ENCODE data around the gene CNOT11.

CNOT11 gene

DNA sequence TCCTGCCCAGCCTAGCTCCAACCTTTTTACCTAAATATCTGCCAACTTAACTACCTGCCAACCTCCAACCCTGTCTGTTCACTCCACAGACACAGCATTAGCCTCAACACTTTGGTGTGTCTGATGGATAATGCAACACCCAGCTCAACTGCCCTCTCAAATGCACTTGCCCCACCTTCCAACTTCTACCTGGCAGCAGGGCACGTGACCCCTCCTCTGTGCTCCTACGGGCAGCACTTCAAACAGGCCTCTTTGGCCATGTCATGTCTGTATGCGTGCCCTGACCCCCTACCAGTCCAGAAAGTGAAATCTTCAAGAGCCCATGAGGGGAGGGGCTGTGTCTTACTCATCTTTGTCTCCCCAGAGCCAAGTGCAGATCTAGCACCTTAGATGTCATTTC lies 30.3 kb downstream of the CNOT11 start:
- DNase-seq: no peak

DNA sequence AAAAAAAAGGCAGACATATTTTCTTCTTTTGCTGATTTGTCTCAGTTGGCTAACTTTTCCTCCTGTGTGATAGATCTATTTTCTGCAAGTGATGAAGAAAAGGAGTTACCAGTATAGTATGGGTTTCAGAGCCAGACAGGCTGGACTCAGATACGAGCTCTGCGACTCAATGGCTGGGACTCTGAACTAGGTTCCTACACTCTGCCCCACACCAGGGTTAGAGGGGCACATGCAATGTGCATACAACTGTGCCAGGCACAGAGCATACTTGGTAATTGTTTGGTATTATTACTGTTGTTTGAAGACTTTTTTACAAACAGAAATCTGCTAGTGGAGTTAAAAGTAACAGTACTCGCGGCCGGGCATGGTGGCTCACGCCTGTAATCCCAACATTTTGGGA lies 34.0 kb downstream of the CNOT11 start:
- no peak for DNase-seq

DNA sequence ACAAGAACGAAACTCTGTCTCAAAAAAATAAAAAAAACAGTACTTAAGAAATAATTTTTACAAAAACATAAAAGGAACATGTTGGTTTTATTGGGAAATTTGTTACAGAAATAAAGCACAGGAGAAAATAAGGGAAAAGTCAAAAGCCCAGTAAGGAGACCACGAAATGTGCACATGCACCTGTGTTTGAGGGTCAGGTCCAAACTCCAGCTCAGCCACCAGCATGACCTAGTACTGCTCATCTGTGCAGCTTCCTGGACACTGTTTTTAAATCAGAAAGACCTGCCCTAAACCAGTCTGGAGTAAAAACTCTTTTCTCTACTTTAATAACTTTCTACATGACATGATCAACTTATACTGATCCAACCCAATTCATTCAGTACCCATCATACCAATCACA lies 34.6 kb downstream of the CNOT11 start:
- no peak for DNase-seq

DNA sequence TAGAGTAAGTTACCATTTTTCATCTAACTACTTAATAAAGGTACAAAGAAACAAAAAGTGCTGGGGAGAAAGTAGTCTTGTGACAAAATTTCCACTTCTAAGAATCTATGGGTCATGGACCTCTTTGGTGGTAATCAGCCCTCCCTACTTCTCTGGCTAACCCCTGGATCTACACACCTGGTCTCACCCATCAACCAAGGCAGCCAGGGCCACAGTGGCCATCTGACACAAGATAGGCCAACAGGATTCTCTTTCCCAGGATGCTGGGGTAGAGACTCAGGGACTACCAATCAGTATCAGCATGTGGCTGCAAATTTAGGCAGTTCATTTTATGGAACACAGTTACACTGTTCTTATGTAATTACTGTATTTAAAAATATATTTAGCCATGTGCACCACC lies 38.0 kb downstream of the CNOT11 start:
- DNase-seq: no peak

DNA sequence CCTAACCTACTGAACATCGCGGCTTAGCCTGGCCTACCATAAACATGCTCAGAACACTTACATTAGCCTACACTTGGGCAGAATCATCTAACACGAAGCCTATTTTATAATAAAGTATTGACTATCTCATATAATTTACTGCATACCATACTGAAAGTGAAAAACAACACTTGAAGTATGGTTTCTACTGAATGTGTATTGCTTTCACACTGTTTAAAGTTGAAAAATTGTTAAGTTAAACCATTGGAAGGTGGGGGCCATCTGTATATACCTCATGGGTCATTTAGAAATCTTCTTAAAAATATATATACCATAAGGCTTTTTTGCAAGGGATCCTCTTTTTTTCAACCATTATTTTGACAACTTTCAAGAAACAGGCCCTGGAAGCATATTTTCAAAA lies 39.3 kb downstream of the CNOT11 start:
- no peak for DNase-seq

DNA sequence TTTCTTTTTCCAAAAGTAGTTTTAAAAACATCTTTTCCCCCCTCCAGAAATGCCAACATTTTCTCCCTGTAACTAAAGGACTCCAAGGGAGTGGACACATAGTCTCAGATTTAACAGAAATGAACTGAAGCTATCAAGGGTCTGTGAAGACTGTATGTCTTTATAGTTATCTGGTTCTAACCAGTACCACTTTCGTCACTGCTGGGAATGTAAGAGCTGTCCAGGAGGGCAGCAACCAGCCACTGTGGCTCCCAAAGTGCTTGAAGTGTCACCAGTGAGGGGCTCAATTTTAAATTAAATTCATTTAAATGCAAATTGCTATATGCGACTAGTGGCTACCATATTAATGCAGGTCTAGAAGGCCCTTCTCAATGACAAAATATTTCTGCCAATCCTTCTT lies 40.9 kb downstream of the CNOT11 start:
- DNase-seq: no peak

DNA sequence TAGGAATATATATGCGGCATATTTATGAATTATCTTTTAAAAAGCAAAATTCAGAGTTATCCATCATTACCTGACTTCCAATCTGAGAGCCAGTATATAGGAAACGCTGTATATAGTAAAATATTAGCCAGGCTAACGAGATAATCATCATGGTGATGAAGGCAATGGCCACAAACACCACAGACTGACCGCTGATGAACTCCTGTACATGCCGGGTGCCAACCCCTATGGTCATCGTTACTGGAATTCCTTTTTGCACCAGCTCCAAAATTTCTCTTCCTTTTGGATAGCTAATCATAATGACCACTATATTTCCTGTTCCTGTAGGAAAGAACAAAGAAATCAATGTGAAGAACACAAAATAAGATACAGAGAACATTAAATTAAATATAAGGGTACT lies 42.2 kb downstream of the CNOT11 start:
- DNase-seq: no peak

DNA sequence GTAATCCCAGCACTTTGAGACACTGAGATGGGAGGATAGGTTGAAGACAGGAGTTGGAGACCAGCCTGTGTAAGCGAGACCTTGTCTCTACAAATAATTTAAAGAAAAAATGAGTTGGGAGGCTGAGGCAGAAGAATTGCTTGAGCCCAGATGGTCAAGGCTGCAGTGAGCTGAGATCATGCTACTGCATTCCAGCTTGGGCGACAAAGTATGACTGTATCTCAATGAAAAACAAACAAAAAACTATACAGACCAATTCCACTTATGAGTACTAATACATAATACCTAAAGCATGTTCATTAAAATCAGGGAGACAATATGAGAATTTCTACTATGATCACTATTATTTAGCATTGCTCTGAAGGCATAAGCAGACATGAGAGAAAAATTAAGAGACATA lies 43.2 kb downstream of the CNOT11 start:
- no peak for DNase-seq

DNA sequence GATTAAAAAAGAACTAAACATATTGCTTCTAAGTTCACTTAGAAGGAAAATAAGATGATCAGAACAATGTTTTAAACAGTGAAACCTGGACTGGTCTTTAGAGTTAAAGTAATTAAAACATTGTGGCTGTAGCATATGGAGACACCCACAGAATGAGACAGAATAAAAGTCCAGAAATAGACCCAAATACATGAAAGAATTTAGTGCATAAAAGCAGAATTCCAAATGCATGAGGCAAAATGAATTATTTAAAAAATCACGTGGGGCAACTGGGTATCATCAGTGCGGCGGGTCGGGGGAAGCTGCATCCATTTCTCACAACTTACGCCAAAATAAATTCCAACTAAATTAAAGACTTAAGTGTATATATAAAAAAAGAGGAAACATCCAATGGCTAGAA lies 43.7 kb downstream of the CNOT11 start:
- DNase-seq: no peak

DNA sequence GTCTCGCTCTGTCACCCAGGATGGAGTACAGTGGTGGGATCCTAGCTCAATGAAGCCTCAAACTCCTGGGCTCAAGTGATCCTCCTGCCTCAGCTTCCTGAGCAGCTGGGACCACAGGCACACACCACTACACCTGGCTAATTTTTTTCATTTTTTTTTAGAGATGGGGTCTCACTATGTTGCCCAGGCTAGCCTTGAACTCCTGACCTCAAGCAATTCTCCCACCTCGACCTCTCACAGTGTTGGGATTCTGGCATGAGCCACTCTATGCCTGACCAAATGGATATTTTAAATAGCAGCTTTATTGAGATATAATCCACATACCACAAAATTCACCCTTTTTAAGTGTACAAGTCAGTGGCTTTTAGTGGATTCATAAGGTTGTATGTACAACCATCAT lies 44.7 kb downstream of the CNOT11 start:
- DNase-seq: no peak

DNA sequence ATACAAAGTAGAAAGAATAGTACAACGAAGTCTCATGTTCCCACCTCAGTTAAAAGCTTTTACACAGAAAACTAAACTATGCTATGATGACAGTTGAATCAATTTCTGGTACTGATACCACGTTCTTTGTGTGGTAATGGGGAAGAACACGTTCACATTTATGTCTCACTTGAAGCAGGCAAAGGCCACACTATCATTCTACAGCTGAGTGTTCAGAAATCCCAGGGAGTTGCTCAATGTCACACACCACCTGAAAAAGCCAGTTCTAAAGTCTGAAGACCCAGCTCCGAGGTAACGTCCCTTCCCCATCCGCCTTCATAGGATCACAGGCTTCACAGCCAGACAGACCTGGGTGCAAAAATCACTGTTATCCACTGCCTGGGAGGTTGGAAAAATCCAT lies 46.9 kb downstream of the CNOT11 start:
- no peak for DNase-seq

DNA sequence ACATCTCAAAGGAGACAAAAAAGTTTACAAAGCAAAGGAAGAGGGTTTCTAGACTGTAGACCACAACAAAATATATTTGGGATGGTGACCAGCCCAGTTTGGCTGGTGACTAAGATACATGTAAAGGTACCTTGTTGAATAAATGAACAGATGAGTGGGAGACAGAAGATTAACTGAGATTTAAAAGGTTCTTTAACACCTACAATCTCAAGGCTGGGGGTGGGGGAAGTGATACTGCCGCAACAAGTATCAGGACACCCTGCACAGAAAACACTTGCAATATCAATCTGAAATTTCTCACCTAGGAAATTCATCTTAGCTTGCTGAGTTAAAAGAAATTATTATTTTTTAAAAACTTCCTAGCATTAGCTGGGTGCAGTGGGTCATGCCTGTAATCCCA lies 47.5 kb downstream of the CNOT11 start:
- no peak for DNase-seq

DNA sequence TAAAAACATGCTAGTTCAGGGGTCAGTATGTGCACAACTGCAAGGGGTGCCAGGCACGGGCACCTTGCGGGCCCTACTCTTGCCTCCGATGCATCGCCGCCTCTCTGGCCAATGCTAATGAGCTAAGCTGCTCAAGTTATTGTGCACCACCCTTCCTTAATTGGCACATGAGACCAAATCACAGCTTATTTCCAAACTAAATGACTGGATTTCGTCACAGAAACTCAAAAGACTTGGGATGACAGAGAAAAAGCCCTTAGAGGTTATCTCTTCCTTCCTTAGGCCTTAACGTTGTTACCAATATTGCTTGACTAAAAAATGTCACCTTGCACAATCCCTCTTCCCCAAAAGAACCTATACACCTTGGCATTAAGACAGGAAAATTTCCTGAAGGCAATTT lies 48.1 kb downstream of the CNOT11 start:
- no peak for DNase-seq

DNA sequence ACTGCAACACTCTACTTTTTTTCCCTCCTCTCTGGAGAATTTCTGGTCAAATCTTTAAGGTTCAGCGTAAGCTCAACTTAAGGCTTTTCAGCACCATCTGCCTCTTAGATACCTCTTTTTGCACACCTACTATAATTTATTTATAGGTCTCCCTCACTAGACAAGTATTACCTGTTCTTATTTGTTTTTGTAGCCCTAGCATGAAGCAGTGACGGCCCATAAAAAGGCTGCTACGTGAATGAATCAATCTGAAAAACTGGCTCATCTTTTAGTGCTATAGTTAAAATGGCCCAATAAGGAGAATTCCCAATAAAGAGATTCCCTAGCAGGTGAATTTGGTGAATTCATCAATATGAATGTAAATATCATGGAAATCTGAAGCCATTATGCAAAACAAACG lies 49.3 kb downstream of the CNOT11 start:
- no peak for DNase-seq

DNA sequence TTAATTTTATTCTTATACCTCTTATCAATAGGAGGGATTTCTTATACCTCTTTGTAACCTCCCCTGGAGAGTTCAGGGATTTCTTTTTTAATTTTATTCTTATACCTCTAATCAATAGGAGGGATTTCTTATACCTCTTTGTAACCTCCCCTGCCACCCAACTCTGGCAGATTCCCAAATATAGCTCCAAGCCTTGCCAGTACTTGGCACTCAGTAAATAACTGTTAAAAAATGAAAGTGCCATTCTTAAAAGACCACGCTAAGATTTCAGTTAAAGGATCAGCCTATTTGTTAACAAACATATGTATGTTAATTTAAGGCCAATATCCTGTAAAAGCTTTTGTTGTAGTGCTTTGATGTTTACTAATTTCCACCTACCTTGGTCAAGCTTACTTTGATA lies 51.0 kb downstream of the CNOT11 start:
- DNase-seq: no peak

DNA sequence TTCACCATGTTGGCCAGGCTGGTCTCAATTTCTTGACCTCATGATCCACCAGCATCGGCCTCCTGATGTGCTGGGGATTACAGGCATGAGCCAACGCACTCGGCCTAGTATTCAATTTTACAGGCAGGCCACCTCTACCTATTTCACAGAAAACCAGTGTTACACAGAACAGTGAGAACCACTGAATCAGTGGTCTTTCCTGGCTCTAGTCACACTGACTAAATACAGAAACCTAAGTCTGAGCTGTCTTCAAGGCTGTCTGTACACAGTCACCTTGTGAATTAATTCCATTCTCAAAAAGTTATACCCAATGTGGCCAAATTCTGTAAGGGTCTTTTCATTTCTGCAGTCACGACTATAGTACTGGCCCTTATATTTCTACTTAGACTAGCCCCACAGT lies 52.3 kb downstream of the CNOT11 start:
- no peak for DNase-seq

DNA sequence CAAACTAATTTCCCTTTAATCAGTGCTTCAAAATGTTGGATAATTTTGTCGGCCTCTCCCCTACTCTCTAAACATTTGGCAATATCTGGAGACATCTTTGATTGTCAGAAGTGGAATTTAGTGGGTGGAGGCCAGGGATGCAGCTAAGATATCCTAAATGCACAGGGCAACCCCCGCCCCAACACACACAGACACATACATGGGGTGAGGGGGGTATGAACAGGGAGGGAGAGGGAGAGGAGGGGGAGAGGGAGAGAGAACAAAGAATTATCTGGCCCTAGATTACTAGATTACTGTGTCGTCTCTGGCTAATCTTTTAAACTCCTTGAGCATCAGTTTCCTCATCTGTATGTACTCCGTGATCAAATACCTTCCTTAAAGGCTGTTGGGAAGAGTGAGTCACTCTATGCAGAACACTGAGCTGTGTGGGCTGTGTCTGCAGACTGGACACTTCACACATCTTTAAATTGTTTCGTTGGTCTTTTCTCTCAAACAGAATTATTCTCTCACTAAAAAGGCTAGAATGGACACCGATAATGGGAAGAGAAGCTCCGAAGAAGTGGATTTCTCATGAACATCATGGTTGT lies 52.9 kb downstream of the CNOT11 start:
- DNase-seq: no peak

DNA sequence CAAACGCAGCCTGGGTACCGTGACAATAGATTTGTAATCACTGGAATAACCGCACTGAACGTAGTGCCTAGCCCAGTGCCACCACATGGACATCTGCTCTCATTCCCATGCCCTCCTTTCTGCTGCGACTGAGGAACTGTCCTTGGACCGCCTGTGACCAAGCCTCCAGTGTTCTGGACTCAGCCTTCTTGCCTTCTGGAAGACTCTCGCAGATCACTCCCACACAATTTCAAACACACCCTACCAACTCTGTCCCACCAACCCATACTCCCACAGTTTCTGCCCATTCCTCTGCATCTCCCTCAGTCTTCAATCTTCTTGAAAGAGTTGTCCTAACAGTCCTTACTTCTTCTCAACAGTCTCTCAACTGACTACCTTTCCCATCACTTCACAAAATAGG lies 53.7 kb downstream of the CNOT11 start:
- DNase-seq: no peak

DNA sequence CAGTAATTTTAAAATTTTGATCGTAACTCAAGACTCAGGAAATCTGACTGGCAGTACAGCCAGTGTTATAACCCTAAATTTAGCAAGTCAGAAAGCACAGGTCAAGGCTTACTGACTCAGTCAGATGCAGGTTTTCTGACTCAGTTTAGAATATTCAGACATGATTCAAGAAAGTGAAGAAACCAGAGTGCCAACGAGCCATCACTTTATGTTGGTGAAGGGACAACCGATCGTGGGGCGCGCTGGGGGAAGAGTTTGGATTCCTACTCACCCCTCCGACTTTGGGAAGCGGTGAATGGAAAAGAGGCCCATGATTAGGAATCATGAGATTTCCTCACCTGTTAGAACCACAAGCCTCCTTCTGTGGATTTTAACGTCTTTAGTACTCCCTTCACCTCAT lies 54.8 kb downstream of the CNOT11 start:
- no peak for DNase-seq

DNA sequence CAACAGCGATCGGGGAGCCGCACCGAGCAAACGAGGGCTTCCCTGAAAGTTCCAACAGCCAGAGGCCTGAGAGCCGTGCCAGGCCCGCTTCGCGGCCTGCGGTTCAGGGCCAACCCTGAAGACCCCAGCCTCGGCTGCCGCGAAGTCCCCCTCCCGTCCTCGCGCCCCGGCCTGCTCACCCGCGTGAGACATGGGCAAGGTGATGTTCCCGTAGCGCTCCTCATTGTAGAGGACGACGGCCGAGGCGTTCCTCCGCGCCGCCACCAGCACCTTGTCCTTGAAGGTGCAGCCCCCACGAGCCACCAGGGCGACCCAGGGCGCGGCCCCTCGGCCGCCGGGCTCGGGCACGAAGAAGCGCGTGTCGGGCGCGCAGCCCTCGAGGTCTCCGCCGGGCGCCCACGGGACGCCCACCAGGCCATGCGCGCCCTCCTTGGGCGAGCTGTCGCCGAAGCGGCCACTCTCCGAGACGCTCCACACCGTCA lies 55.3 kb downstream of the CNOT11 start:
- no peak for DNase-seq

DNA sequence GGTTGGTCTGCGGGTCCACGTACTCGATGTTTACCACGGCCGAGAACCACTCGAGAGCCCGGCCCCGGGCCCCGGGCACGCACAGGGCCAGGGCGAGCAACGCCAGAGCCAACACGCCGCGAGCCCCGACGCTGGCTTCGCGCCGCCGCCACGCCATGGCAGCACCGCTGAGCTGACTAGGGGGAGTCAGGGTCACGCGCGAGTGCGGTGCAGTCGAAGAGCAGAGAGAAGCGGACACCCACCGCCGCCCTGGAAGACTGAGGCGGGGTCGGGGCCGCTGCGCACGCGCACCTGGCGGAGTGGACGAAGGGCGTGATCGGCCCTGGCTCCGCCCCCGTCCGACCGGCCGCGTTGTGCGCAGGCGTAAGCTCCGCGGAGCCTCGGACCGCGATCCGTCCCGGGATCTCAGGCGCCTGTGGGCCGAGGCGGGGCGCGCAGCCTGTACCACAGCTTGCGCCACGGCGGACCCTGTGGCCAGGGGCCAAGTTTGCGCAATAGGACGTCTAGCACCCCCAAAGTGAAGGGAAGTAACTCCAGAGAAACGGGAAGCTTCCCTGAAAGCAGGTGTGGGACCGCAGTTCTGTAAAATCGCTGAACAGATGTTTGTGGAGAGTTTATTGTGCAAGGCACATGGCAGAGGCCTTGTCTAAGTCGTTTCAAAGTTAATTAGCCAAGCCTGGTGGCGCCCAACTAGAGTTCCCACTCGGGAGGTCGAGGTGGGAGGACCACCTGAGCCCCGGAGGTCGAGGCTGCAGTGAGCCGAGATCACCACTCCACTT lies 55.9 kb downstream of the CNOT11 start, which contains the start of gene RNF149:
TSS of gene RNF149 (minus strand) at position 270 of the 779 bp plus-strand sequence. CDS start at position 157, 113 bp downstream.
- DNase-seq: peak; percentile 92

DNA sequence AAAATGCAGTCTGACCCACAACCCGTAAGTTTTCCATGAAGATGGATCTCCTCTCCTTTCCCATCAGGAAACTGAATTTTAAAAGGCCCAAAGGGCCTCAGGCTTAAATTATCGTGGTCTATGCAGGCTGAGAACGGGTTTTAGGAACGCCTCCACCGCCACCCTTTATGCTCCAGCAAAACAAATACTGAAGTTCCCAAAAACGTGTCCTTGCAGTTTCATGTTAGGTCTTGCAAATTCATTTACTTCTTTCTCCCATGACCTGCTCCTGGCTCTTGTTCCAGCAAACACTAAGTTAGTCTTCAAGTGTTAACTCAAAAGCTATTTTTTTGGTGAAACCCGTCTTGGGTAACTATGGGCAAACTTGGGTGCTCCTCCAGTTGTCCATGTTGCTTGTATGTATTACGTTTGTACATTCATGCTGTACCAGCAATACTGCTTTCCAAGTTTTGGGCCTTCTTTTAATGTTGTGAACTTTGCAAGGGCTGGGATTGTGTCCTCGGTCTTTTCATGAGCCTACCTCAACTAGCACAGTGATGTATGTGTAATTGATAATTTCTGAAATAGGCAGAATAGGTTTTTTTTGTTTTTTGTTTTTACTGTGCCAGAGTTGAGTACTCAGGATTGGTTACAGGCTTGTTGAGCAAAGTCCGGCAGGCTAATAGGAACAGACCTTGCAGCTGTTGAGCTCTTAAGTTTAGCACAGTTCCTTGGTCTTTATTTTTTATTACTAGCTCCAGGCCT lies 57.6 kb downstream of the CNOT11 start:
- DNase-seq: no peak

DNA sequence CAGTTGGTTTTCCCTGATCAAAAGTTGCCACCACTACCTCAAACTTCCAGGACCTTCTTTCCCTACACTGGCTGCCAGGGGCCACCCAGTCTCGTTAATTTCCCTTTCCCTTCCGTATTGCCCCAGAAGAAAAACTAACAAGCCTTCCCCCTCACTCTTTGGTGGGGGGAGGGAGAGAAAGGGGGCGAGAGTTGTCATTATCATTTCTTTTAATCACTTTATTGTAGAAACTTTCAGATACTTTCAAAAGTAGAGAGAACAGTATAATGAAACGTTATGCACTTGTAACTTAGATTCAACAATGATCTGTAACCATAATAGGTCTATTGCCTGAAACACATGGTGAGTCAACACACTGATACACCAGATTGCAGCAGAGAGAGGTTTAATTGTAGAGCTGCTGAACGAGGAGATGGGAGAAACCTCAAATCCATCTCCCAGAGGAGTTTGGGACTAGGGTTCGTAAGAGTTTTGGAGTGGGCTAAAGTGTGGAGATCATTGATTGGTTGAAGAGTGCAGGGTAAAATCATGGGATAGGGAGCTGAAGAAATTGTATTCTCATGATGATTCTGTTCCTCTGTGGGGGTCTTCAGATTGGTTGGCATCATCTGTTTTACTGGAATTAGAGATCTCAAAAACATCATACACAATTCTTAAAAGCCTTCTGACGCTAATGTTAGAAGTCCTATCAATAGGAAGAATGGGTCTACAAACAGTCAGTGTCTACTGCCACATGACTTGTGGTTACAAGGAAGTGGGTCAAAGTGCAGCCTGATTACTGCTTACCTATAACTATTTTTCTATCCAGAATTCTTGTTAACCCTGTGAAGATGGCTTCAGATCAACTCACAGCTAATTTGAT lies 58.4 kb downstream of the CNOT11 start:
- no peak for DNase-seq
